ENCODE results near the gene FAM89B.

DNA sequence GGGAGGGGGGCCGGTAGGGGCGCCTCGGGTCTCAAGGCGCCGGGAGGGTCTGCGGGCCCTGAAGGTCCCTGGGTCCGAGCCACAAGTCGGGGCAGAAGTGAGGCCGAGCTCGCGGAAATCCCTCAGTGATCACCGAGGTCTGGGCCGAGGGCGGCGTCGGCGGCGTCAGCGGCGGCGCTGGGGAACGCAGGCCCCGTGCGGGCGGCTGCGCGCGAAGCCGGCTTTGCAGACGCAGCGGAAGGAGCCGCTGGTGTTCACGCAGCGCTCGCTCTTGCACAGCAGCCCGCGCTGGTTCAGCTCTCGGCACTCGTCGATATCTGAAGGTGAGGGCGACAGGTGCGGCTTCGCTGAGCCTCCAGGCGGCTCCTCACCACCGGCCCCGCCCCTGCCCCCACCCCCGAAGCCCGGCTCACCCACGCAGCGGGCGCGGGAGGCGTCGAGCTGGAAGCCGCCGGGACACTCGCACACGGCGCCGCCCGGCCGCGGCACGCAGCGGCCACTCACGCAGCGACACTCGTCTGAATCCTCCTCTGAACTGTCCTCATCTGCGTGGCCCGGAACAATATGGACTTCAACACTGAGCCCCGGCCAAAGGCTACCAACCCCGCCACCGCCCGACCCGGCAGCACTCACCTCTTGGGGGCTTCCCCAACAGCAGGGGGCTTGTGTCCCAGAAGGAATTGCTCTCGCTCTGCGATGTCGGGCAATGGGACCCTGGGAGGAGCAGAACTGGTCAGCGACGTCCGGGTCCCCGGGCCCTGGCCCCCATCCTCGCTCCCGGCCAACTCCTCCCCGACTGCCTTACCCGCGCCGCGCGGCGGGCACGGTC is 33.2 kb upstream of the FAM89B start:
- TF ChIP-seq, protein P1, sequence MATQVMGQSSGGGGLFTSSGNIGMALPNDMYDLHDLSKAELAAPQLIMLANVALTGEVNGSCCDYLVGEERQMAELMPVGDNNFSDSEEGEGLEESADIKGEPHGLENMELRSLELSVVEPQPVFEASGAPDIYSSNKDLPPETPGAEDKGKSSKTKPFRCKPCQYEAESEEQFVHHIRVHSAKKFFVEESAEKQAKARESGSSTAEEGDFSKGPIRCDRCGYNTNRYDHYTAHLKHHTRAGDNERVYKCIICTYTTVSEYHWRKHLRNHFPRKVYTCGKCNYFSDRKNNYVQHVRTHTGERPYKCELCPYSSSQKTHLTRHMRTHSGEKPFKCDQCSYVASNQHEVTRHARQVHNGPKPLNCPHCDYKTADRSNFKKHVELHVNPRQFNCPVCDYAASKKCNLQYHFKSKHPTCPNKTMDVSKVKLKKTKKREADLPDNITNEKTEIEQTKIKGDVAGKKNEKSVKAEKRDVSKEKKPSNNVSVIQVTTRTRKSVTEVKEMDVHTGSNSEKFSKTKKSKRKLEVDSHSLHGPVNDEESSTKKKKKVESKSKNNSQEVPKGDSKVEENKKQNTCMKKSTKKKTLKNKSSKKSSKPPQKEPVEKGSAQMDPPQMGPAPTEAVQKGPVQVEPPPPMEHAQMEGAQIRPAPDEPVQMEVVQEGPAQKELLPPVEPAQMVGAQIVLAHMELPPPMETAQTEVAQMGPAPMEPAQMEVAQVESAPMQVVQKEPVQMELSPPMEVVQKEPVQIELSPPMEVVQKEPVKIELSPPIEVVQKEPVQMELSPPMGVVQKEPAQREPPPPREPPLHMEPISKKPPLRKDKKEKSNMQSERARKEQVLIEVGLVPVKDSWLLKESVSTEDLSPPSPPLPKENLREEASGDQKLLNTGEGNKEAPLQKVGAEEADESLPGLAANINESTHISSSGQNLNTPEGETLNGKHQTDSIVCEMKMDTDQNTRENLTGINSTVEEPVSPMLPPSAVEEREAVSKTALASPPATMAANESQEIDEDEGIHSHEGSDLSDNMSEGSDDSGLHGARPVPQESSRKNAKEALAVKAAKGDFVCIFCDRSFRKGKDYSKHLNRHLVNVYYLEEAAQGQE (IDR thresholded peaks at IDR 0.05; ENCODE audit: low read depth) = no peak
- TF ChIP-seq FOXM1 (IDR thresholded peaks at IDR 0.05; ENCODE audit: borderline replicate concordance, low read depth) (no peak), YY1 (IDR thresholded peaks at IDR 0.05; ENCODE audit: low read depth) (no peak), NFIC (IDR thresholded peaks at IDR 0.05) (no peak), TEAD4 (IDR thresholded peaks at IDR 0.05) (no peak), RAD21 (IDR thresholded peaks at IDR 0.05; ENCODE audit: low read depth) (no peak), ZBTB7A (IDR thresholded peaks at IDR 0.05; ENCODE audit: low read depth) (no peak), EGR1 (IDR thresholded peaks at IDR 0.05) (no peak)
- TF ChIP-seq, protein P2, sequence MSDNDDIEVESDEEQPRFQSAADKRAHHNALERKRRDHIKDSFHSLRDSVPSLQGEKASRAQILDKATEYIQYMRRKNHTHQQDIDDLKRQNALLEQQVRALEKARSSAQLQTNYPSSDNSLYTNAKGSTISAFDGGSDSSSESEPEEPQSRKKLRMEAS (IDR thresholded peaks at IDR 0.05) = no peak

Measured in Ishikawa (cell line).